SHP77 (cell line): Measurements from ENCODE around the gene ASMTL.
"Not testable (repeated sequence)": the region's sequence is repeated elsewhere in the genome, so short reads cannot be mapped to it uniquely, and the experiment has no call there.

Experiments used
- DNase-seq, 2 experiments: peaks; one replicate each; lab custom pipeline; 2025; lab: John Stamatoyannopoulos, UW

The ASMTL gene, protein sequence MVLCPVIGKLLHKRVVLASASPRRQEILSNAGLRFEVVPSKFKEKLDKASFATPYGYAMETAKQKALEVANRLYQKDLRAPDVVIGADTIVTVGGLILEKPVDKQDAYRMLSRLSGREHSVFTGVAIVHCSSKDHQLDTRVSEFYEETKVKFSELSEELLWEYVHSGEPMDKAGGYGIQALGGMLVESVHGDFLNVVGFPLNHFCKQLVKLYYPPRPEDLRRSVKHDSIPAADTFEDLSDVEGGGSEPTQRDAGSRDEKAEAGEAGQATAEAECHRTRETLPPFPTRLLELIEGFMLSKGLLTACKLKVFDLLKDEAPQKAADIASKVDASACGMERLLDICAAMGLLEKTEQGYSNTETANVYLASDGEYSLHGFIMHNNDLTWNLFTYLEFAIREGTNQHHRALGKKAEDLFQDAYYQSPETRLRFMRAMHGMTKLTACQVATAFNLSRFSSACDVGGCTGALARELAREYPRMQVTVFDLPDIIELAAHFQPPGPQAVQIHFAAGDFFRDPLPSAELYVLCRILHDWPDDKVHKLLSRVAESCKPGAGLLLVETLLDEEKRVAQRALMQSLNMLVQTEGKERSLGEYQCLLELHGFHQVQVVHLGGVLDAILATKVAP

DNA sequence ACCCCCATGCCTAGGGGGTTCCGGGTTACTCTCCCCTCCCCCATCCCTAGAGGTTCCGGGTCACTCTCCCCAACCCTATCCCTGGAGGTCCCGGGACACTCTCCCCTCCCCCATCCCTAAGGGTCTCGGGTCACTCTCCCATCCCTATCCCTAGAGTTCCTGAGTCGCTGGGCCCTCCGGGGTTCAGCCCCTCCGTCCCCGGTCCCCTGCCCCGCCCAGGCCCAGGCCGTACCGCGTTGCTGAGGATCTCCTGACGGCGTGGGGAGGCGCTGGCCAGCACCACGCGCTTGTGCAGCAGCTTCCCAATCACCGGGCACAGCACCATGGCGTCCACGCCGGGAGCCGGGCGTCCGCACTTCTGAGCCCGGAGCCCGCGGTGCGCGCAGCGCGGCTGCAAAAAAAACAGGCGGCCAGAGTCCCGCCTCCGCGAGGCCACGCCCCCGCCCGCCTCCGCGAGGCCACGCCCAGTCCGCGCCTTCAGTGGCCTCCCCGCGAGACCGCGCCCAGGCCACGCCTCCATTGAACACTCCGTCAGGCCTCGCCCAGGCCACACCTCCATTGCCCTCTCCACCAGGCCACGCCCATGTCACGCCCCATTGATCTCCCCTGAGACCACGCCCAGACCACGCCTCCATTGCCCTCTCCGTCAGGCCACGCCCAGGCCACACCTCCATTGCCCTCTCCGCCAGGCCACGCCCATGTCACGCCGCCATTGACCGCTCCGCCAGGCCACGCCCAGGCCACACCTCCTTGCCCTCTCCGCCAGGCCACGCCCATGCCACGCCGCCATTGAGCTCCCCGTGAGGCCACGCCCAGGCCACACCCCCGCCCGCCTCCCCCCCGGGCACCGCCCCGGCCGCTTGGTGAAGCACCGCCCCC is at the start of gene ASMTL:
Gene ASMTL, minus strand, starts transcription at position 394 of the 879 bp plus-strand sequence. Its CDS starts 69 bp downstream, at position 325.
- DNase-seq = no peak

DNA sequence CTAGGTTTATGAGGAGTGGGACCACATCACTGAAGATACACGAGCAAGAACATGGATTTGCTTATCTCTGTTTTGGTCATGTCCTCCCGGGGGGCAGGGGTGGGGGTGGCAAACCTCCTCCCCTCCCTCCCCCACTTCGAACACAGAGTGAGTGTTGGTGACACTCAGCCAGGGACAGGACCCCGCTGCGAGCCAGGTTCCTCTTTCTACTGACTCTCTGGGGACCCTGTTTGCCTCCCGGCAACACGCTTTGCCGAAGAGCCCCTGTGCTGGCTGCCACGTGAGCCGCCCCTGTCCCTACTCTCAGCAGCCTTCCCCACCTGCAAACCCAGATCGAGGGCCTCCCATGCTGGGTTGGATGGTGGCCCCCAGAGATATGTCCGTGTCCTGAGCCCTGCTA is 49.5 kb upstream of the ASMTL start:
- no peak for DNase-seq

DNA sequence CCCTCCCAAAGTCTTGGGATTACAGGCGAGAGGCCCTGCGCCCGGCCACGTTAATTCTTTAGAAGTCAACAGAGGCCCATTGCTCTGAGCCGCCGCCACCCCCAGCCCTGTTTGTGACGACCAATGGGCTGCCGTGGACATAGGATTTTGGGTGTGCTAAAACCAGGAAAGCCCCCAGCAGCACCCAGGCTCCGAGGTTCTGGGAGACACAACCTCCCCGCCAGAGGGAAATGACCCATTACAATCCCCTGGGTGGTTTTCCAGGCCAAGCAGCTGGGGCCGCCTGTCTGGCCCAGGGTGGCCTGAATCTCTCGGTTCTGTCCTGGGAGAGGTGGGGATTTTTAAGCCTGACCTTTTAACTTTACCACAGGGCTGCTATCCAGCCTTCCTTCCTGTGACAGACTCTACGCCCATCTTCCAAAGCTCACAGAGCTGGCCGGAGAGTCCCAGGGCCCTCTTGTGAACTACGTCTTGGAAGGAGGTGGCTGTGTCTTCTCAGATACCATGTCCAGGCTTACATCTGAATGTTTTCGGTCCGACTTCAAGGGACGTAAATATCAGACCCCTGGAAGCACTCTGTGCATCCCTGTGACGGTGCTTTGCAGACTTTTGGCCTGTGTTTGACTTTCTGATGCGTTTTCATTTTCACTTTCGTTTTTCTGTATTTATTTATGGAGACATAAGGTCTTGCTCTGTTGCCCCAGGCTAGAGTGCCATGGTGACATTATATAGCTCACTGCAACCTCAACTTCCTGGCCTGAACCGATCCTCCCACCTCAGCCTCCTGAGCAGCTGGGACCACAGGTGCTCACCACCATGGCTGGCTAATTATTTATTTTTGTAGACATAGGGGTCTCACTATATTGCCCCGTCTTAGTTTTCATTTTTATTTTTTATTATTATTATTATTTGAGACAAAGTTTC is 48.3 kb upstream of the ASMTL start:
- no peak for DNase-seq

DNA sequence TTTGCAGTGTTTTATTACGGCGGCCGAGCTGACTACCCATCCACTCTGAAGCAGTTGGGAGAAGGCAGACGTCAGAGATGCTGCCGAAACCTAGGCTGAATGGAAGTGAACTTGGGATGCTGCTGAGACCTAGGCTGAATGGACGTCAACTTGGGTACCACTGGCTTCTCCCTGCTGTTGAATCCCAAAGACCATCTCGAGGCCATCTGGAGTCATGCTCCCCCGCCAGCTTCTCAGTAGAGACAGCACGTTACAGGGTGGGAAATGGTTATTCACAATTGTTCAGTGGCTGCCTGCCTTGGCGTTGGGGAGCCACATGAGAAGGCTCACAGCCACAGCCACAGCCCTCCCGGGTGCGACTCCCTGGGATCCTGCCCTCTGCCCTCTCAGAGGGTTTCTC is 43.4 kb upstream of the ASMTL start:
- DNase-seq = no peak

DNA sequence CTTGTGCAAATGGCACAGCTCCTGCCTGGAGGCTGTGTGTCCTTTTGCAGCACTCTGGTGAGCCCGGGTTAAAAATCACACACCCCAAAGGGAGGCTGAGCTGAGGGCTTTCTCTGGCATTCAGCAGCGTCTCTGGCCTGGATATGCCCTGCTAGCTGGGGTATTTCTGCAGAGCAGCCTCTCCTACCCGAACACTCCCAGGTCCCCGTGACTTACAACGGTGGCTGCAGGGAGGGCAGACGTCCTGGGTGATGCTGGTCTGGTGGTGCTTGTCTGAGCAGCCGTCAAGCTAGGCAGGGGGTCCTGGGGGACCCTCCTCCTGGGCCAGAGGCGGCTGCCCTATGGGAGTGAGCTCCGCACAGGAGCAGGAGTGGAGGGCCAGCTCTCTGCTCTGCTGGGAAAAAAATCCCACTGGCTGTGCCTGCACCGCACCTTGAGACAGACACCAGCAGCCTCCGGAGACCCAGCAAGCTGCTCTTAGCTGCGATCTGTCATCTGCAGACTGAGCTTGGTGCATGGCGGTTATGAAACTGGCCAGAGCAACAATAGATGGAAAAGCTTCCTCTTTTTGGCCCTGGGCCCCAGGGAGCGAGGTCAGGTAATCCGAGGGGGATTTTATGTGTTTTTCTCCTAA is 41.3 kb upstream of the ASMTL start:
- no peak for DNase-seq

DNA sequence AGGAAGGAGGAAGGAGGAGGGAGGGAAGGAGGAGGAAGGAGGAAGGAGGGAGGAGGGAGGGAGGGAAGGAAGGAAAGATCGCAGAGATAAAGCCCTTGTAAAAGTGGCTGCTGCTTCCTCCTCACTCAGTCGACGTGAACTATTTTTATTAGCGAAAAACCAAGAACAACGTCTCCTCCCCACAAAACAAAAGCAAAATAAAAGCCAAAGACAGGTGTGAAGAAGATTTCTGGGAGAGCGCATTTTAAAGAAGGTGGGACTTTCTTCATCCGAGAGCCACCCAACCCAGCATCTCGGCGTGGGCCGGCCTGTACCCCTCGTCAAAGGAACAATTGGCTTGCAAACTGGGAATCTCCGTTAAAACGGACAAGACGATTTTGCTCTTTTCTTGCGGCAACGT is 40.7 kb upstream of the ASMTL start:
- DNase-seq = no peak

DNA sequence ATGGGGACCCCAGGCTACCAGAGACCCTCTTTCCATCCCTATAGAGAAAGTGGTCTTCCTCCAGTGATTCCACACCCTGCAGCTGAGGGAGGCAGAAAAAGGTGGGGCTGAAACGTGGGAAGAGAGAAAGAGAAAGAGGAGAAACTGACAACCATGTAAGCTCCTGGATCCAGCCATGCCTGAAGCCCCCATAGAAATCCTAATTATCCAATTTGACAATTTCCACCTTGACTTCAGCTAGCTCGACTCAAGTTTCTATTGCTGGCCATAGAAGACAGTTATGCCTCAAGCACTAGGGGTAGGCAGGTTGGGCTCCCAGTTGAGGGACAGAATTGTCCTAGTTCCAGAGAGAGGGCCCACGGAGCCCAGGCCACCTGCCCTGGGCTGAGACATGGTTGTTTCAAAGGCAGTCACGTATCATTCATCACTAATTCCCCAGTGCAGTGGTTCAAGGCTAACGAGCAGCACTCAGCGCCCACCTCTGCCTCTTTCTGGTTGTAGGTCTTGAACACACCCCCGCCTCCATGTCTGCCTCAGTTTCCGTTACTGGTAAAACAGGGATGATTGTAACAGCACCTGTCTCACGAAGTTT is 39.8 kb upstream of the ASMTL start:
- no peak for DNase-seq

DNA sequence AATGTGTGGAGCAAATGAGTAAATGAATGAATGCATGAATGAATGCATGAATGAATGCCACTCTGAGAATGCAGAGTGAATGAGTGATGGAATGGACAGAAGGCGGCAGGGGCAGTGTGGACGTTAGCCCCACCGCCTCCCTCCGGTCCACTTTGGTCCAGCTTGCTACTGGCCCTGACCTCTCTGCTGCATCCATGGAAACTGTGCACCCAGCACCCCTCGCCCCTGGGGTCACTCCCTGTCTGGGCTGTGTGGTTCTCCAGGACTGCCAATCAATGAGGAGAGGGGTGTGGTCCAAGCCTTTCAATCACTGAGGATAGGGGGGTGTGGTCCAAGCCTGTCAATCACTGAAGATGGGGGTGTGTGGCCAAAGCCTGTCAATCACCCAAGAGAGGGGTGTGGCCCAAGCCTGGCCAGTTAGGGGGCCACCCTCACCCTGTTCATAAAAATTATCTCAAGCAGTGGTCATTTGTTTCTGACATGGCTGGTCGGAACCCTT is 39.2 kb upstream of the ASMTL start:
- DNase-seq = no peak

DNA sequence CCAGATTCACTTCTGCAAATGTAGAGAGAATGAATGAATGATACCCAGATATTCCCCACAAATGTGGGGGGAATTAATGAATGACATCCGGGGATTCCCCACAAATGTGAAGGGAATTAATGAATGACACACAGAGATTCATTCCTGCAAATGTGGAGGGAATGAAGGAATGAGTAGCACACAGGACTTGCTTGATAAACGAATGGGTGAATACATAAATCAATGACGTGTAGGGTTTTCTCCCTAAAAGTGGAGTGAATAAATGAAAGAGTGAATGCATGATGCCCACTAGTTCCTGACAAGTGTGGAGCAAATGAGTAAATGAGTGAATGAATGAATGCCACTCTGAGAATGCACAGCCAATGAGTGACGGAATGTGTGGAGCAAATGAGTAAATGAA is 38.5 kb upstream of the ASMTL start:
- DNase-seq = not testable (repeated sequence)

DNA sequence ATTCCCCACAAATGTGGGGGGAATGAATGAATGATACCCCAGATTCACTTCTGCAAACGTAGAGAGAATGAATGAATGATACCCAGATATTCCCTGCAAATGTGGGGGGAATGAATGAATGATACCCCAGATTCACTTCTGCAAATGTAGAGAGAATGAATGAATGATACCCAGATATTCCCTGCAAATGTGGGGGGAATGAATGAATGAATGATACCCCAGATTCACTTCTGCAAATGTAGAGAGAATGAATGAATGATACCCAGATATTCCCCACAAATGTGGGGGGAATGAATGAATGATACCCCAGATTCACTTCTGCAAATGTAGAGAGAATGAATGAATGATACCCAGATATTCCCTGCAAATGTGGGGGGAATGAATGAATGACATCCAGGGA is 38.0 kb upstream of the ASMTL start:
- DNase-seq = not testable (repeated sequence)

DNA sequence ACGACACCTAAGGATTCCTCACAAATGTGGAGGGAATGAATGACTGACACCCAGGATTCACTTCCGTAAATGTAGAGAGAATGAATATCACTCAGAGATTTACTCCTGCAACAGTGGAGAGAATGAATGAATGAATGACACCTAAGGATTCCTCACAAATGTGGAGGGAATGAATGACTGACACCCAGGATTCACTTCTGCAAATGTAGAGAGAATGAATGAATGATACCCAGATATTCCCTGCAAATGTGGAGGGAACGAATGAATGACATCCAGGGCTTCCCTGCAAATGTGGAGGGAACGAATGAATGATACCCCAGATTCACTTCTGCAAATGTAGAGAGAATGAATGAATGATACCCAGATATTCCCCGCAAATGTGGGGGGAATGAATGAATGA is 36.6 kb upstream of the ASMTL start:
- DNase-seq = not testable (repeated sequence)

DNA sequence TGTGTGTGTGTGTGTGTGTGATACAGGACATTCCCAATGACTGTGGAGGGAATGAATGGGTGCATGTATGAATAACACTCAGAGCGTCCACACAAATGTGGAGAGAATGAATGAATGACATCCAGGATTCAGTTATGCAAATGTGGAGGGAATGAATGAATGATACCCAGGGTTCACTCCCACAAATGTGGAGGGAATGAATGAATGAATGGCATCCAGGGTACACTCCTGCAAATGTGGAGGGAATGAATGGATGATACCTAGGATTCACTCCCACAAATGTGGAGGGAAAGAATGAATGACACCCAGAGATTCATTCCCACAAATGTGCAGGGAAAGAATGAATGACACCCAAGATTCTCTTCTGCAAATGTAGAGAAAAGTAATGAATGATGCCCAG is 36.0 kb upstream of the ASMTL start:
- DNase-seq = no peak

DNA sequence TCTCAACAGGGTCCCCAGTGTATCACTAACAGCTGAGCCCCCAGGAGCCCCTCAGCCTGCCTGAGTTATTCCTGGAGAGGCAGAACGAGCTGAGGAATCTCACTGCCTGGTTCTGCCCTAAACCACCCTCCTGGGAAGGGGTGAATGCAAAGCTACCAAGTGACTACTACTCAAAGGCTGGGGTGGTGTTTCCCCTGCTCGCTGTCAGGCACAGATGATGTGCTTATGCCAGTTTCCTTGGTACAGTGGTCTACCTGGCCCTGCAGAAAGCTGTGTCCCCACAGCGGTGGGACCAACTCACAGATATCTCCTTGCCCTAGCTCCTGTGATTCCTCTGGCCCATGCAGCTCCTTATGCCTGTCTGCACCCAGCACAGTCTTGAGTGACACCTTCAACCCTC is 35.4 kb upstream of the ASMTL start:
- DNase-seq = no peak

DNA sequence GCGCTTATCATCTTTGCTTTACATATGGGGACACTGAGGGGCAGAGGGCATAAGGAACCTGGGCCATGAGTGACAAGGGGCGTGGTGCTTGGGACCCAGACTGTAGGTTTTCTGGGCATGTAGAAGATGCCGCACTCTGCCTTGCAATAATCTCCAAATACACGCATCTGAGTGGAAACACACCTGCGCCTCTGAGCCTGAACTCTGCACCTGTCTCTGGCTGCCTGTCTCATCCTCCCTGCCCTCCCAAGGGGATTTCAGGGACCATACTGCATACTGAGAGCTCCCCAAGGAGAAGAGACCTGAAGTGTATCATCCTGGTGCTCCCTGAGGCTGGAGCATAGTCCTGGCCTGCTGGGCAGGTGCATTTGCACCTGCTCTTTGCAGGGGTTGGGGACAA is 34.7 kb upstream of the ASMTL start:
- DNase-seq = no peak

DNA sequence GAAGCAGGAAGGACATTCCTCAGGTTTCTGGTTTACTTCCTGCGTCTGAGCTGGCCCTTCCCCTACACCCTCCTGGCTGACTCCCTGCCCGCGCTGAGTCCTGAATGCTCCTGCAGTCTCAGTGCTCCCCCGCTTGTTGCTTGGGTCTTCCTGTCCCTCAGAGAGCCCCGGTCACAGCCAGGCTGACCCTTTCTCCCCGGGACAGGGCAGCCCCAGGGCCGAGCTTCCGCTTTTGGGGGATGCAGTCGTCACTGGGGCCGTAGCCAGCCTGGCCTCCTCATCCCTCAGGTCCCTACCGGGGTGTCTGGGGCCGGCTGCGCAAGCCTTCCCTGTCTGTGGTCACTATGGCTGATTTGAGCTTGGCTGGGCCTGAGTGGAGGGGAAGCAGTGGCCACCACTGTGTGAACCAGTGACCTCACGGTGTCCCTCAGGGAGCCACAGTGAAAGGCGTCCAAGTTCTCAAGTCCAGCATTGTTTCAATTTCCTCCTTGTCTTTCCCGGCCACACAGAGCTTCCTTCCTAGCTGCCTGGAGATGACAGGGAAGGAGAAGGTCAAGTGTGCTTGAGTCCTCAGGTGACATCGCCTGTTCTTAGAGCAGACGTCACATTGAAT is 34.1 kb upstream of the ASMTL start:
- DNase-seq = no peak

DNA sequence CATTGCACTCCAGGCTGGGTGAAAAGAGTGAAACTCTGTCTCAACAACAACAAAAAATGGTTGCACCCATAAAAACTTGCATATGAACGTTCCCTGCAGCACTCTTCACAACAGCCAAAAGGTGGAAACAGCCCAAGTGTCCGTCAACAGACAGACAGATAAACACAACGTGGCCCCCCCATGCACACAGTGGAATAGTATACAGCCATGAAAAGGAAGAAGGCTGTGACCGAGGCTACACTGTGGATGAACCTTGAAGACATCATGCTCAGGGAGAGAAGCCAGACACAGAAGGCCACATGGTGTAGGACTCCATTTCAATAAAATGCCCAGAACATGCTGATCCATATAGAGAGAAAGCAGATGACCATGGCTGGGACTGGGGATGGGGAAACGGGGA is 33.5 kb upstream of the ASMTL start:
- DNase-seq = no peak

DNA sequence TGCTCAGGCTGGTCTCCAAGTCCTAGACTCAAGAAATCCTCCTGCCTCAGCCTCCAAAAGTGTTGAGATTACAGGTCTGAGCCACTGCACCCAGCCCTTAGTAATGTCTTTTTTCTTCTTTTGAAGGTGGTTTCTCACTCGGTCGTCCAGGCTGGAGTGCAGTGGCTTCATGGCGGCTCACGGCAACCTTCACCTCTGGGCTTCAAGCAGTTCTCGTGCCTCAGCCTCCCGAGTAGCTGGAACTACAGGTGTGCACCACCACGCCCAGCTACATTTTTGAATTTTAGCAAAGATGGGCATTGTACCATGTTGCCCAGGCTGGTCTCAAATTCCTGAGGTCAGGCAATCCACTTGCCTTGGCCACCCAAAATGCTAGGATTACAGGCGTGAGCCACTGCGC is 32.3 kb upstream of the ASMTL start:
- DNase-seq = no peak

DNA sequence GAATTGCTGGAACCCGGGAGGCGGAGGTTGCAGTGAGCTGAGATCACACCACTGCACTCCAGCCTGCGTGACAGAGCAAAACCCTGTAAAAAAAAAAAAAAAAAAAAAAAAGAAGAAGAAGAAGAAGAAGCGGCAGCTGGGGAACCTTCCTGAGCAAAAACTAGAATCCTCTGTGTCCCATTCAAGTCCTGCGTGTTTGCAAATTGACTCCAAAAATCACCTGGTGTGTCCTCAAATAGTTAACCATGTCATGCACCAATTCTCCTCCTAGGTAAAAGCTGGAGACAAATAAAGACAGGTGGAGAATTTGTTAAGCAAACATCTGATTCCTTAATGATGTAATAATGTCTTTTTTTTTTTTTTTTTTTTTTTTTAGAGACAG is 31.9 kb upstream of the ASMTL start:
- no peak for DNase-seq

DNA sequence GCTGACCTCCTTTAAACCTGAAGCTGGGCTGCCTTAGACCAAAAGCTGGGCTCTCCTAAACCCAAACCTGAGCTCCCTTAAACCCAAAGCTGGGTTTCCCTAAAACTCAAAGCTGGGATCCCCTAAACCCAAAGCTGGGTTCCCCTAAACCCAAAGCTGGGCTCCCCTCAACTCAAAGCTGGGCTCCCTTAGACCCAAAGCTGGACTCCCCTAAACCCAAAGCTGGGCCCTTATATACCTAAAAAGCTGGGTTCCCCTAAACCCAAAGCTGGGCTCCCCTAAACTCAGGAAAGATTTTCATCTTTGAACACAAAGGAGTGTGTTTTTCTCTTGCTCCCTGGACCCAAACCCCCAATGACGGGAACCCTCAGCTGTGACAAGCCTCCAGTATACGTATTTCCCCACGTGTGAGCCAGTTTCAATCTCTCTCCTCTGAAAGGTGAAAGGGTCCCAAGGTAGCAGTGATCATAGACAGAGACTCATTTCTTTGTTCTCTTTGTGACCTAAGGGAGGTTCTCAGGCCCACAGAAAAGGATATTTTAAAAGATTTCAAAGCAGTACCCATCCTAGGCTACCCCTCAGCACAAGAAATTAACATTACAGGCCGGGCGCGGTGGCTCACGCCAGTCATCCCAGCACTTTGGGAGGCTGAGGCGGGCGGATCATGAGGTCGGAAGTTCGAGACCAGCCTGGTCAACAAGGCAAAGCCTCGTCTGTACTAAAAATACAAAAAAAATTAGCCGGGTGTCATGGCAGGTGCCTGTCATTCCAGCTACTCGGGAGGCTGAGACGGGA is 31.3 kb upstream of the ASMTL start:
- no peak for DNase-seq
